ENCODE data around the gene PLOD3.

PLOD3 gene

GRCh38 chr7:101164071-101164840 is 53.1 kb downstream of the PLOD3 start:
- DNase-seq = no peak

- DNase-seq = peak; percentile 74
Measured at GRCh38 chr7:101163279-101164070, 53.9 kb downstream of the PLOD3 start.

GRCh38 chr7:101162551-101163278 is 54.7 kb downstream of the PLOD3 start:
- DNase-seq = no peak

- no peak for DNase-seq
Measured at GRCh38 chr7:101161692-101162471, 55.5 kb downstream of the PLOD3 start.

- DNase-seq = no peak
Measured at GRCh38 chr7:101160910-101161309, 56.5 kb downstream of the PLOD3 start.

- DNase-seq = no peak
Measured at GRCh38 chr7:101159696-101160674, 57.4 kb downstream of the PLOD3 start.

- DNase-seq = no peak
Measured at GRCh38 chr7:101156866-101157589, 60.4 kb downstream of the PLOD3 start.

- no peak for DNase-seq
Measured at GRCh38 chr7:101156277-101156676, 61.1 kb downstream of the PLOD3 start.
